MM.1S (cell line): ENCODE measurements around the gene ARID3B.
"Not testable (repeated sequence)": the region's sequence is repeated elsewhere in the genome, so short reads cannot be mapped to it uniquely, and the experiment has no call there.

ENCODE experiments used
- EZH2 ChIP-seq: fragments of 300-600 bp; sonication (generic); optimal IDR thresholded peaks from 2 replicates; pipeline ENCODE3; 2017; ENCODE audit warnings: low read depth, mild to moderate bottlenecking, antibody characterized with exemption, low read length, mixed read lengths
- EZH2phosphoT487 ChIP-seq: fragments of 300-600 bp; sonication (generic); IDR thresholded peaks from 2 replicates; pipeline ENCODE4 v1.6.1; 2018; ENCODE audit warnings: antibody characterized with exemption, low read length
- TF ChIP-seq, protein P1 (sequence below): fragments of 300-600 bp; sonication (generic); IDR thresholded peaks from 2 replicates; pipeline ENCODE4 v1.5.1; 2016; ENCODE audit warnings: antibody characterized with exemption, low read length, mixed read lengths

DNA sequence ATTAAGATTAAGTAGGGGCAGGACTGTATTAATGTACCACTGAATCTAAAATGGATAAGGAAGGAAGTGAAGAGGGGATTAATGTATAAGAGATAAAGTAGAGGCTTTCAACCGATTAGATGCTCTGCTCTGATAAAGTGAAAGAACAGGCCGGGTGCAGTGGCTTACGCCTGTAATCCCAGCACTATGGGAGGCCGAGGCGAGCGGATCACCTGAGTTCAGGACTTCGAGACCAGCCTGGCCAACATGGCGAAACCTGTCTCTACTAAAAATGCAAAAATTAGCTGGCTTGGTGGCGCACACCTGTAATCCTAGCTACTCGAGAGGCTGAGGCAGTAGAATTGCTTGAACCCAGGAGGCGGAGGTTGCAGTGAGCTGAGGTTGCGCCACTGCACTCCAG, 1.5 kb upstream of the ARID3B start:
- TF ChIP-seq, protein P1, sequence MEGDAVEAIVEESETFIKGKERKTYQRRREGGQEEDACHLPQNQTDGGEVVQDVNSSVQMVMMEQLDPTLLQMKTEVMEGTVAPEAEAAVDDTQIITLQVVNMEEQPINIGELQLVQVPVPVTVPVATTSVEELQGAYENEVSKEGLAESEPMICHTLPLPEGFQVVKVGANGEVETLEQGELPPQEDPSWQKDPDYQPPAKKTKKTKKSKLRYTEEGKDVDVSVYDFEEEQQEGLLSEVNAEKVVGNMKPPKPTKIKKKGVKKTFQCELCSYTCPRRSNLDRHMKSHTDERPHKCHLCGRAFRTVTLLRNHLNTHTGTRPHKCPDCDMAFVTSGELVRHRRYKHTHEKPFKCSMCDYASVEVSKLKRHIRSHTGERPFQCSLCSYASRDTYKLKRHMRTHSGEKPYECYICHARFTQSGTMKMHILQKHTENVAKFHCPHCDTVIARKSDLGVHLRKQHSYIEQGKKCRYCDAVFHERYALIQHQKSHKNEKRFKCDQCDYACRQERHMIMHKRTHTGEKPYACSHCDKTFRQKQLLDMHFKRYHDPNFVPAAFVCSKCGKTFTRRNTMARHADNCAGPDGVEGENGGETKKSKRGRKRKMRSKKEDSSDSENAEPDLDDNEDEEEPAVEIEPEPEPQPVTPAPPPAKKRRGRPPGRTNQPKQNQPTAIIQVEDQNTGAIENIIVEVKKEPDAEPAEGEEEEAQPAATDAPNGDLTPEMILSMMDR: not testable (repeated sequence)
- not testable (repeated sequence) for TF ChIP-seq EZH2, EZH2phosphoT487
